ENCODE results near the gene ALK. TPM values are rescaled to one million over a fixed set of nuclear protein-coding genes. Genes with fewer than 3 reads are reported as not detected.

The ALK gene
- total and polyA plus RNA-seq, 7 donors, result 0.31 to 2.9 (median 1.2) TPM; not detected in 1

- intact Hi-C loops (cut with DNase I), result no loop called here
- Histone ChIP-seq H3K9me3 (no peaks in the 10 kb centered on the region), H3K27ac (no peak overlapping the region), H3K27me3 (no peaks in the 10 kb centered on the region), H3K36me3 (no peaks in the 10 kb centered on the region), H3K4me1 (peaks cover 0 to 12% (median 5%) of the 10 kb centered on the region in 4 donors), H3K4me3 (no peak overlapping the region)
- TF ChIP-seq POLR2AphosphoS5 (IDR thresholded peaks at IDR 0.05) (no peak), POLR2A (IDR thresholded peaks at IDR 0.05) (no peak), CTCF (IDR thresholded peaks at IDR 0.05) (no peak), EP300 (IDR thresholded peaks at IDR 0.05) (no peak)
- DNase-seq, result no peak
- WGBS, 2 donors, result 74 to 86% methylated on average over 4 of the region's 4 CpGs
Measured at GRCh38 chr2:29531626-29532025, 389.8 kb downstream of the ALK start.

GRCh38 chr2:29530281-29530680 is 391.1 kb downstream of the ALK start:
- peaks cover 0 to 12% (median 5%) of the 10 kb centered on the region in 4 donors for H3K4me1 ChIP-seq
- no peak overlapping the region for H3K4me3 ChIP-seq
- H3K27me3 ChIP-seq, result no peaks in the 10 kb centered on the region
- DNase-seq, result no peak
- H3K36me3 ChIP-seq, result no peaks in the 10 kb centered on the region
- 84 to 85% methylated on average over 2 of the region's 2 CpGs for WGBS, 2 donors
- H3K9me3 ChIP-seq, result no peaks in the 10 kb centered on the region
- intact Hi-C loops (cut with DNase I), result no loop called here
- H3K27ac ChIP-seq, result no peak overlapping the region
- TF ChIP-seq POLR2AphosphoS5 (IDR thresholded peaks at IDR 0.05), result no peak
- no peak for TF ChIP-seq CTCF (IDR thresholded peaks at IDR 0.05)
- TF ChIP-seq EP300 (IDR thresholded peaks at IDR 0.05), result no peak
- no peak for TF ChIP-seq POLR2A (IDR thresholded peaks at IDR 0.05)

- Histone ChIP-seq H3K36me3 (no peaks in the 10 kb centered on the region), H3K4me3 (no peak overlapping the region), H3K27me3 (no peaks in the 10 kb centered on the region), H3K27ac (no peak overlapping the region), H3K4me1 (peaks cover 0 to 12% (median 5%) of the 10 kb centered on the region in 4 donors), H3K9me3 (no peaks in the 10 kb centered on the region)
- WGBS, 2 donors, result 36 to 39% methylated on average over 18 of the region's 18 CpGs
- intact Hi-C loops (cut with DNase I), result no loop called here
- DNase-seq, result no peak
- TF ChIP-seq EP300 (IDR thresholded peaks at IDR 0.05) (no peak), POLR2A (IDR thresholded peaks at IDR 0.05) (no peak), POLR2AphosphoS5 (IDR thresholded peaks at IDR 0.05) (no peak), CTCF (IDR thresholded peaks at IDR 0.05) (no peak)
Measured at GRCh38 chr2:29528891-29529520, 392.4 kb downstream of the ALK start.

- H3K36me3 ChIP-seq, result no peaks in the 10 kb centered on the region
- no peak for TF ChIP-seq POLR2A (IDR thresholded peaks at IDR 0.05)
- no peak for TF ChIP-seq EP300 (IDR thresholded peaks at IDR 0.05)
- no peak for TF ChIP-seq CTCF (IDR thresholded peaks at IDR 0.05)
- no peak for TF ChIP-seq POLR2AphosphoS5 (IDR thresholded peaks at IDR 0.05)
- H3K4me1 ChIP-seq, result peaks cover 0 to 12% (median 5%) of the 10 kb centered on the region in 4 donors
- H3K9me3 ChIP-seq, result no peaks in the 10 kb centered on the region
- WGBS, 2 donors, result 89 to 95% methylated on average over 4 of the region's 4 CpGs
- intact Hi-C loops (cut with DNase I), result no loop called here
- no peaks in the 10 kb centered on the region for H3K27me3 ChIP-seq
- no peak overlapping the region for H3K27ac ChIP-seq
- H3K4me3 ChIP-seq, result no peak overlapping the region
- DNase-seq, result no peak
Measured at GRCh38 chr2:29528371-29528770, 393.0 kb downstream of the ALK start.

GRCh38 chr2:29527947-29528346 is 393.4 kb downstream of the ALK start:
- H3K4me3 ChIP-seq, result no peak overlapping the region
- no peaks in the 10 kb centered on the region for H3K36me3 ChIP-seq
- H3K27ac ChIP-seq, result no peak overlapping the region
- TF ChIP-seq CTCF (IDR thresholded peaks at IDR 0.05) (no peak), POLR2A (IDR thresholded peaks at IDR 0.05) (no peak), POLR2AphosphoS5 (IDR thresholded peaks at IDR 0.05) (no peak), EP300 (IDR thresholded peaks at IDR 0.05) (no peak)
- 82 to 83% methylated on average over 8 of the region's 8 CpGs for WGBS, 2 donors
- H3K4me1 ChIP-seq, result peaks cover 0 to 12% (median 5%) of the 10 kb centered on the region in 4 donors
- H3K27me3 ChIP-seq, result no peaks in the 10 kb centered on the region
- no peak for DNase-seq
- intact Hi-C loops (cut with DNase I), result no loop called here
- H3K9me3 ChIP-seq, result no peaks in the 10 kb centered on the region

Data from sigmoid colon (tissue), 7 donors.